ENCODE results near the gene BRD3OS. TPM values are rescaled to one million over a fixed set of nuclear protein-coding genes. Genes with fewer than 3 reads are reported as not detected.

The BRD3OS gene
- total and polyA plus RNA-seq, 2 of the 13 experiments (the other 11 are each of a cell fraction or from before 2014, with no cell fraction given): 4.9 to 5.7 TPM

GRCh38 chr9:134007150-134007549 lies 18.1 kb upstream of the BRD3OS start:
- Histone ChIP-seq H3K9me3 (ENCODE audit: low read length) (no peaks in the 10 kb centered on the region; the same call in 1 of the 2 replicates), H3K4me2 (ENCODE audit: low read depth, low read length) (no peak overlapping the region), H3K27ac (ENCODE audit: extremely low read length, insufficient read depth, low read length) (no peak overlapping the region), H3K79me2 (ENCODE audit: insufficient read depth, low read length) (no peaks in the 10 kb centered on the region), H2AFZ (ENCODE audit: low read length) (no peak overlapping the region), H3K4me1 (ENCODE audit: insufficient read depth, low read length) (peaks cover 29% of the 10 kb centered on the region), H3K4me3 (replicated peaks in 1 of 3; ENCODE audit: insufficient read depth in 1 of 3, low read depth in 2 of 3, low read length in 3 of 3) (no peak overlapping the region), H3K9ac (ENCODE audit: insufficient read depth, low read depth, low read length) (no peak overlapping the region), H4K20me1 (ENCODE audit: insufficient read depth, low read length) (no peaks in the 10 kb centered on the region), H3K27me3 (ENCODE audit: control insufficient read depth in 1 of 2, insufficient read depth in 2 of 2, low read length in 2 of 2) (peaks cover 2 to 21% of the 10 kb centered on the region in 2 experiments; a peak in 3 of 5 replicates), H3K36me3 (replicated peaks in 1 of 2; ENCODE audit: control insufficient read depth in 1 of 2, insufficient read depth in 2 of 2, low read length in 2 of 2) (no peaks in the 10 kb centered on the region)
- in situ Hi-C loops (cut with HindIII; ENCODE audit: extremely low pct_ligation_motif_present, low pct_unique_long_range_greater_than_20kb): no loop called here
- DNase-seq (ENCODE audit: low spot score): no peak
- ChIA-PET POLR2A (no interaction called here), CTCF (ENCODE audit: low intra/inter-chr PET ratio, low total read pairs) (no interaction called here)
- BruUV-seq (replicated peaks): no TSS peak
- WGBS (ENCODE audit: low lambda C conversion rate): 17% methylated on average over 6 of the region's 6 CpGs
- intact Hi-C loops (cut with micrococcal nuclease; ENCODE audit: unreplicated experiment): no loop called here
- no peak for FAIRE-seq
- TF ChIP-seq ZNF713 (CRISPR knock-in tag; IDR thresholded peaks at IDR 0.05) (no peak), KLF12 (CRISPR knock-in tag; IDR thresholded peaks at IDR 0.05; ENCODE audit: borderline replicate concordance) (no peak), ZNF678 (CRISPR knock-in tag; IDR thresholded peaks at IDR 0.05) (no peak), ZNF124 (CRISPR knock-in tag; IDR thresholded peaks at IDR 0.05) (no peak), NFKB2 (CRISPR knock-in tag; IDR thresholded peaks at IDR 0.05; ENCODE audit: borderline replicate concordance) (no peak)
- no peak for ATAC-seq

- no peak for TF ChIP-seq ZNF253 (CRISPR knock-in tag; IDR thresholded peaks at IDR 0.05; ENCODE audit: borderline replicate concordance)
- no peak for TF ChIP-seq ZNF629 (CRISPR knock-in tag; conservative IDR thresholded peaks at IDR 0.05)
- no peak for TF ChIP-seq AHR (CRISPR knock-in tag; IDR thresholded peaks at IDR 0.05)
- TF ChIP-seq FUBP1 (CRISPR knock-in tag; IDR thresholded peaks at IDR 0.05; ENCODE audit: borderline replicate concordance): no peak
- no peak for TF ChIP-seq HIVEP1 (CRISPR knock-in tag; IDR thresholded peaks at IDR 0.05)
- Histone ChIP-seq H3K27ac (ENCODE audit: extremely low read length, insufficient read depth, low read length) (no peak overlapping the region), H3K9ac (ENCODE audit: insufficient read depth, low read depth, low read length) (no peak overlapping the region), H3K27me3 (ENCODE audit: control insufficient read depth in 1 of 2, insufficient read depth in 2 of 2, low read length in 2 of 2) (peaks cover 2 to 21% of the 10 kb centered on the region in 2 experiments; a peak in 3 of 5 replicates), H3K4me1 (ENCODE audit: insufficient read depth, low read length) (peaks cover 29% of the 10 kb centered on the region), H3K9me3 (ENCODE audit: low read length) (no peaks in the 10 kb centered on the region; the same call in 1 of the 2 replicates), H4K20me1 (ENCODE audit: insufficient read depth, low read length) (no peaks in the 10 kb centered on the region), H3K79me2 (ENCODE audit: insufficient read depth, low read length) (no peaks in the 10 kb centered on the region), H3K36me3 (replicated peaks in 1 of 2; ENCODE audit: control insufficient read depth in 1 of 2, insufficient read depth in 2 of 2, low read length in 2 of 2) (no peaks in the 10 kb centered on the region), H3K4me2 (ENCODE audit: low read depth, low read length) (no peak overlapping the region), H2AFZ (ENCODE audit: low read length) (no peak overlapping the region), H3K4me3 (replicated peaks in 1 of 3; ENCODE audit: insufficient read depth in 1 of 3, low read depth in 2 of 3, low read length in 3 of 3) (no peak overlapping the region)
- ChIA-PET POLR2A (no interaction called here), CTCF (ENCODE audit: low intra/inter-chr PET ratio, low total read pairs) (no interaction called here)
- BruUV-seq (replicated peaks): no TSS peak
- 64% methylated on average over 8 of the region's 9 CpGs for WGBS (ENCODE audit: low lambda C conversion rate)
- ATAC-seq: no peak
- no peak for FAIRE-seq
- DNase-seq (ENCODE audit: low spot score): no peak
- in situ Hi-C loops (cut with HindIII; ENCODE audit: extremely low pct_ligation_motif_present, low pct_unique_long_range_greater_than_20kb): no loop called here
- intact Hi-C loops (cut with micrococcal nuclease; ENCODE audit: unreplicated experiment): no loop called here
Measured at GRCh38 chr9:134007571-134007970, 17.7 kb upstream of the BRD3OS start.
